ENCODE data around the gene ZNF407.
"Not testable (repeated sequence)": the region's sequence is repeated elsewhere in the genome, so short reads cannot be mapped to it uniquely, and the experiment has no call there.

Gene ZNF407

DNA sequence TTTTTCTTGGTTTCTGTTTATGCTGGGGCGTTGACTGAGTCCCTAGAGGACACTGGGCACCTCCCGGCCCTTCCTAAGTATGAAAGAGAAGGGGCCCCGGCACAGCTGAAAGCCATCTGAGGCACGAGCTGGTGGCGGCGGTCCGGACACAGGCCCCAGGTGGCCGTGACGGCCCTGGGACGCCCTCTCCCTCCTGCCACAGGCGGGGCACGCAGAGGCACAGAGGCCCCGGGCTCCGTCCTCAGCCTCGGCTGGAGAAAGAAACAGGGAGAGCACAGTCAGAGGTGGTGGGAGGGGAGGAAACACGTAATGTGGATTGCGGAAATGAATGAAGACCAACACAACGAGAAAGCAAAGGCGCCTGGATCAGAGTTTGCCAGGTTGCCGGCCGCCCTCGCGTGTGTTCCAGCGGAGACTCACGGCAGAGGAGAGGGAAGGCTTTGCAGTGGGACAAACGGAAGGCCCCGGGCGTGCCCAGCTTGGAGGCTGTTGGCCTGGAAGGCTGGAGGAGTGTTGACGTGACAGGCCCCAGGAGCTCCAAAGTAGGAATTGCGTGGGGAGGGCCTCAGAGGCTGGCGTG is 492.2 kb downstream of the ZNF407 start:
- no peak for DNase-seq (ENCODE audit: low spot score)

- DNase-seq (ENCODE audit: low spot score), result no peak
Observed at GRCh38 chr18:75090336-75090735, 492.7 kb downstream of the ZNF407 start.

DNA sequence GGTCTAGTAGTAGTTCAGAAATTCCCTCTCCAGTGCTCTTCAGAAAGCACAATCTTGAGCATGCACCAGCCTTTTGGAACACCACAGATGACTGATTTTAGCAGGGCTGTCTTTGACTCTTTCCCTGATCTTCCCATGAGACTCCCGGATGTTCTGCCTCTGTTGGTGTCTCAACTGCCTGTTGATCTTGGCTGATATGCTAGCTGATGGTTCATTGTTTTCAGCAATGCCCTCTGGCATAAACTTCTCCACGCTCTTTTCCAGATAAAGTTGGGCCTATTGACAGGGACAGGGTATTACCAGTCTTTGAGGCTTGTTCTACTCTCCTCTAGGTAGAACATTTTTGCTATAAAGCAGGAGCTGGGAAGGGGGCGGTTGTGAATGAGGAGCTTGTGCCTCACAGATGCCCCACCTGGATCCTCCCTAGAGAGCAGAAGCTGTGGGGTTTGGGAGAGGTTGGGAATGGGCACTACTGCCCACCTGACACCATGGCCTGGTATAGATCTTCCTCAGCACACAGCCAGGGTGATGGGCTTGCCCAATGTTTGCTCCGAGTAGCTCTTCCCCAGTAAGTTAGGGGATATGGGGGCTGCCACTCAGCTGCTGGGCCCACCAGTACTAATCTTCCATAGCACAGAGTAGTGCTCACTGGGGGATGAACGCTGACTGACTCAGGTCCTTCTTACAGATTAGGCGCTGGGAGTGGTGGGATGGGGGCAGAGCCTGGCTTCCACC is 500.0 kb downstream of the ZNF407 start:
- DNase-seq (ENCODE audit: low spot score), result no peak

GRCh38 chr18:75100832-75101630 is 503.4 kb downstream of the ZNF407 start:
- DNase-seq (ENCODE audit: low spot score), result no peak

DNA sequence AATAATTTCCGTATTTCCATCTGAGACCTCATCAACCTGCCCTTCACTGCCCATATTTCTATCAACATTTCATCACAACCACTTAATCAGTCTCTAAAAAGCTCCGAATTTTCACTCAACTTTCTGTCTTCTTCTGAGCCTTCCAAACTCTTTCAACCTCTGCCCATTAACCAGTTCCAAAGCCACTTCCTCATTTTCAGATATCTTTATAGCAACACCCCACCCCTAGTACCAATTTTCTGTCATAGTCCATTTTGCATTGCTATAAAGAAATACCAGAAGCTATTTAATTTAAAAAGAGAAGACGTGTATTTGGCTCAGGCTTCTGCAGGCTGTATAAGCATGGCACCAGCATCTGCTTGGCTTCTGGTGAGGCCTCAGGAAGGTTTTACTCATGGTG is 504.2 kb downstream of the ZNF407 start:
- no peak for DNase-seq (ENCODE audit: low spot score)

DNA sequence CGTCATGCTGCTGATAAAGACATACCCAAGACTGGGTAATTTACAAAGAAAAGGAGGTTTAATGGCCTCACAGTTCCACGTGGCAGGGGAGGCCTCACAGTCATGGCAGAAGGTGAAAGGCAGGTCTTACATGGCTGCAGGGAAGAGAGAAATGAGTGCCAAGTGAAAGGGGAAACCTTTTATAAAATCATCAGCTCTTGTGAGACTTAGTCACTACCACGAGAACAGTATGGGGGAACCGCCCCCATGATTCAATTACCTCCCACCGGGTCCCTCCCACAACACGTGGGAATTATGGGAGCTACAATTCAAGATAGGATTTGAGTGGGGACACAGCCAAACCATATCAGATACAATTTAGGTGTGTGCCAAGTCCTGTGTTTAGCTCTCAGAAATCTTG is 506.4 kb downstream of the ZNF407 start:
- DNase-seq (ENCODE audit: low spot score), result not testable (repeated sequence)

DNA sequence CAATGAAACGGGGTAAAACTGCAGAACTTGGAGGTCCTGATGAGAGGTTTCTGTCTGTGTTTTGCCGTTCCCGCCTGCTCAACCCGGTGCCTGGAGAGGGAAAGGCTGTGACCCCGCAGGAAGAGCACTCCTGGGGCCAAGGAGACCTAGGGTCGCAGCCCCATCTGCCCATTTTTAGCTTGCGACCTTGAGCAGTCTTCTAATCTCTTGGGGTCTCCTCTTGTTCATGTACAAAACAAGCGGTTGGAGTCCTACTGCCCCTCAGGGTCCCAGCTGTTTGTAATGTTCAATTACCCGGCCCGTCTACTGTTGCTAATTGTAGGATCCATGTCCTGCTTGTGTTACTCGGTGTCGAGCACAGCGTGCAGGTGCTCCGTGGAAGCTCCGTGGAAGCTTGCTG is 506.8 kb downstream of the ZNF407 start:
- DNase-seq (ENCODE audit: low spot score), result no peak

DNA sequence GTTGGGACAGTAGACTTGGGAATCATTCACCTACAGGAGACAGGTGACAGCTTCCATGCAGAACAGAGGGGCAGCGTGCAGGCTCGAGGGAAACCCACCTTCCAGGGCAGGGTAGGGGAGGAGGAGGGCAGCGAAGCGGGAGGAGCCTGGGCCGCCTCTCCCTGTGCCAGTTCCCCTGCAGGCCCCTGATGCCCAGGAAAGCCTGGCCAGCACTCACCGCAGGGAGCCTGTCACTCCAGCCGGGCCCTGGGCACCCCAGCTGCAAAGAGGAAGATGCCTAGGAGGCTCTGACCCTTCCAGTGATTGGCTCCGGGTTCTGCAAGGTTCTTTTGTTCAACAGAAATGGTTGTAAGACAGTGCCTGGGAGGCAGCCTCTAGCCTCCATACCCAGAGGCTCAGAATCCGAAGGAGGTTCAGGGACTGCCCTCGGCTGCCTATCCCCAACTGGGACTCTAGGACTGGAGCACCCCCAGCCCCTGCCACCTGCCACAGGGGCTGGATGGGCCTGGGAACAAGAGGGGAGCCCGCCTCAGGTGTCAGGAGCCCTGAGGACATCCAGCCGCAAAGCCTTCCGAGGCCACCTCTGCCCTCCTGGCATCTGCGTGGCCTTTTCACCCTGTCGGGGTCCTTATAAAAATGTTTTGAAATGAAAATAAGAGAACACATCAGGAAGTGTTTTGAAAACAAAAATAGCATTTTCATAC is 508.0 kb downstream of the ZNF407 start:
- DNase-seq (ENCODE audit: low spot score), result no peak

- no peak for DNase-seq (ENCODE audit: low spot score)
Observed at GRCh38 chr18:75106746-75107145, 509.1 kb downstream of the ZNF407 start.

DNA sequence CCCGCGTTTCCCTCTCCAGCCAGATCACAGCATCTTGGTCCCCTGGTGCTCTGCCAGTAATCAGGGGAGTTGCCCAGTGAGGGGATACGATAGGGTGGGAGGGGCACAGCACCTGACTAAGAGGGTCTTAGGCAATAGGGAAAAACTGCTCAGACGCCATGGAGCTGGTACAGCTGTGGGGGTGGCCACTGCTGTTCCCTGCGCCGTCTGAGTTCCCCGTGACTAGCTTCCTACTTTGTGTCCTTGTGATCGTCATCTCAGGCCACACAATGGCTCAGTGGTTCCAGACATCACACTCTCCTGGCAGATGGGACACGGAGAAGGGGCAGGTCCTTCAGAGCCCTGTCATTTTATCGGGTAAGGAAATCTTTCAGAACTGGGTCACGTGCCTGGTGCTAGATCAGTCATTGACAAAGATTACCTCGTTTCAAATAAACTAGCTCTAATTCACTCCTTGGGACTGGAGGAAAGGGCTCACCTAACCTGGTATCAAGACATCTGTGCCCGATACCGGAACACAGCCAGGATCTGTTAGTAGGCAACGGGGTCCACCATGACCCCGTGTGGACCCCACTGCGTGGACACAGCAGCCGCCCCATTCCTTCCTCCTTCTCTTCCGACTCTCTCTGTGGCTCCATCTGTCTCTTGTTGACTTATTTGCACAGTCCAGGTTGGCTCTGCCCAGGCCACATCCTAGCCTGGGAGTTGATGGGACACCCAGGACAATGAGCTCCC is 509.7 kb downstream of the ZNF407 start:
- no peak for DNase-seq (ENCODE audit: low spot score)

- peak; percentile 51 for DNase-seq (ENCODE audit: low spot score)
Observed at GRCh38 chr18:75107931-75108276, 510.2 kb downstream of the ZNF407 start.

- no peak for DNase-seq (ENCODE audit: low spot score)
Observed at GRCh38 chr18:75108579-75109318, 511.1 kb downstream of the ZNF407 start.

DNA sequence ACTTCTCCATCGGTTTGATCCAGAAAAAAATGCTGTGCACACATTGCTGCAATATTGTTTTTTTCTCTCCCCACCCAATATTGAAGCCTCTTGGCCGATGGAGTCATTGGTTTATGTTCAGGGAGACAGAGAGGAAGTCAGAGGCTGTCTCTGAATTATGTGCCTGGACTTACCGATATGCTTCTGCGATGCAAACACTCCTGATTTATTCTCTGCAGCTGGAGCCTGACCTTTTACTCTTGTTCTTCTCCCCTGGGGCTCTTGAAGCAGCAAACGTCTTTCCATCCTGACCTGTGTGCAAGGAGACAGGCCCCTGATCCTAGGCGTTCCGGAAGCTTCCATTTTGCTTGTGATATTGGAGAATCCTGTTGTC is 511.6 kb downstream of the ZNF407 start:
- no peak for DNase-seq (ENCODE audit: low spot score)

- no peak for DNase-seq (ENCODE audit: low spot score)
Observed at GRCh38 chr18:75109819-75110218, 512.1 kb downstream of the ZNF407 start.

- no peak for DNase-seq (ENCODE audit: low spot score)
Observed at GRCh38 chr18:75110311-75110710, 512.6 kb downstream of the ZNF407 start.

GRCh38 chr18:75110846-75111415 is 513.3 kb downstream of the ZNF407 start:
- DNase-seq (ENCODE audit: low spot score), result no peak

GRCh38 chr18:75111760-75112159 is 514.1 kb downstream of the ZNF407 start:
- no peak for DNase-seq (ENCODE audit: low spot score)

- no peak for DNase-seq (ENCODE audit: low spot score)
Observed at GRCh38 chr18:75112186-75113096, 514.8 kb downstream of the ZNF407 start.

DNA sequence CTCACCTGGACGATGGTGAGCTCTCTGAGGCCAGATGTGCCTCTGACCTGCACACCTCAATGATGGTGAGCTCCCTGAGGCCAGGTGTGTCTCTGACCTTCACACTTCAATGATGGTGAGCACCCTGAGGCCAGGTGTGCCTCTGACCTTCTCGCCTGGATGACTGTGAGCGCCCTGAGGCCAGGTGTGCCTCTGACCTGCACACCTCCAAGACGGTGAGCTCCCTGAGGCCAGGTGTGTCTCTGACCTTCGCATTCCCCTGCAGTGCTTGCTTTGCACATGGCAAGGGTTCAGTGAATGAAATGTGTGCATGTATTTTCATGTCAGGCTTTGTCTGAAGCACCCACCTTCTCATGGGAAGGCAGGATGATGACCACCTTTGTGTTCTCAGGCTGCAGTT is 515.8 kb downstream of the ZNF407 start:
- DNase-seq (ENCODE audit: low spot score), result no peak
